SJSA1 (cell line): ENCODE results near the gene LCE1F. TPM values are rescaled to one million over a fixed set of nuclear protein-coding genes. Genes with fewer than 3 reads are reported as not detected.

ENCODE experiments used
- DNase-seq, 2 experiments: peaks; one replicate each; pipeline ENCODE4 v3.0.0-alpha.2; 2015 to 2020; ENCODE audit warnings: low spot score in 2 of 2, low read depth in 1 of 2
- H3K27ac ChIP-seq: fragments of 250-450 bp; sonication (Bioruptor Pico); 2 replicates; pipeline ENCODE4 v1.5.1; 2020; ENCODE audit warnings: mild to moderate bottlenecking, moderate library complexity
- H3K27me3 ChIP-seq: fragments of 250-450 bp; sonication (Bioruptor Pico); replicated peaks from 2 replicates; pipeline ENCODE4 v1.5.1; 2020; ENCODE audit warnings: mild to moderate bottlenecking, moderate library complexity
- H3K36me3 ChIP-seq: fragments of 250-450 bp; sonication (Bioruptor Pico); 2 replicates; pipeline ENCODE4 v1.5.1; 2020; ENCODE audit warnings: mild to moderate bottlenecking
- H3K4me1 ChIP-seq: fragments of 250-450 bp; sonication (Bioruptor Pico); replicated peaks from 2 replicates; pipeline ENCODE4 v1.6.1; 2021; ENCODE audit warnings: mild to moderate bottlenecking
- H3K4me3 ChIP-seq: fragments of 250-450 bp; sonication (Bioruptor Pico); 2 replicates; pipeline ENCODE4 v1.5.1; 2020; ENCODE audit warnings: mild to moderate bottlenecking
- H3K9me3 ChIP-seq: fragments of 250-450 bp; sonication (Bioruptor Pico); replicated peaks from 2 replicates; pipeline ENCODE4 v1.5.1; 2020; ENCODE audit warnings: mild to moderate bottlenecking
- total RNA-seq: library from RNA; depleted of rRNA; stranded (reverse); fragments of >200 nt; shearing (Covaris generic); gene quantifications from 2 replicates; pipeline ENCODE4 v1.2.3, GENCODE V29; 2014; rRNA removed

The LCE1F gene
- total RNA-seq, 1 experiment from 2014 or later, result not detected

- no peak overlapping the region for H3K27ac ChIP-seq
- H3K27me3 ChIP-seq, result no peaks in the 10 kb centered on the region
- H3K36me3 ChIP-seq, result no peaks in the 10 kb centered on the region
- no peak overlapping the region for H3K4me3 ChIP-seq
- no peaks in the 10 kb centered on the region for H3K9me3 ChIP-seq
- no peaks in the 10 kb centered on the region for H3K4me1 ChIP-seq
- DNase-seq, result no peak
Observed at GRCh38 chr1:152801333-152801732, 26.4 kb downstream of the LCE1F start.

GRCh38 chr1:152806576-152806975, 31.6 kb downstream of the LCE1F start, which contains the start of gene LCE1C:
Gene LCE1C, minus strand, starts transcription at chr1:152806651. Its CDS starts 1,173 bp downstream, at chr1:152805478.
- no peaks in the 10 kb centered on the region for H3K4me1 ChIP-seq
- H3K27ac ChIP-seq, result no peak within 1 kb of the TSS
- no peaks in the 10 kb centered on the region; the same call in 1 of the 2 replicates for H3K27me3 ChIP-seq
- H3K4me3 ChIP-seq, result no peak within 1 kb of the TSS
- no peaks in the 10 kb centered on the region for H3K36me3 ChIP-seq
- DNase-seq, result no peak
- H3K9me3 ChIP-seq, result no peaks in the 10 kb centered on the region

GRCh38 chr1:152811050-152811449, 36.1 kb downstream of the LCE1F start:
- Histone ChIP-seq H3K4me1 (no peaks in the 10 kb centered on the region), H3K4me3 (no peak overlapping the region), H3K36me3 (no peaks in the 10 kb centered on the region), H3K27ac (no peak overlapping the region), H3K27me3 (peaks cover 3% of the 10 kb centered on the region; the same call in 1 of the 2 replicates), H3K9me3 (no peaks in the 10 kb centered on the region)
- DNase-seq, result no peak

- no peaks in the 10 kb centered on the region for H3K9me3 ChIP-seq
Observed at GRCh38 chr1:152811671-152812070, 36.7 kb downstream of the LCE1F start, which contains the start of gene LCE1B. Gene LCE1B, plus strand, starts transcription at chr1:152811971. Its CDS starts 476 bp downstream, at chr1:152812447.

GRCh38 chr1:152817309-152817708, 42.4 kb downstream of the LCE1F start:
- Histone ChIP-seq H3K9me3 (no peaks in the 10 kb centered on the region), H3K4me1 (no peaks in the 10 kb centered on the region), H3K27me3 (0 out of 2 replicates have a peak, but pooled peaks cover 3% of the 10 kb centered on the region), H3K27ac (no peak overlapping the region), H3K4me3 (no peak overlapping the region), H3K36me3 (no peaks in the 10 kb centered on the region)
- no peak for DNase-seq

More at GRCh38 chr1:152811671-152812070, 36.7 kb downstream of the LCE1F start, which contains the start of gene LCE1B:
- H3K36me3 ChIP-seq, result no peaks in the 10 kb centered on the region
- no peaks in the 10 kb centered on the region for H3K4me1 ChIP-seq
- H3K27me3 ChIP-seq, result peaks cover 3% of the 10 kb centered on the region; the same call in 1 of the 2 replicates
- H3K27ac ChIP-seq, result no peak within 1 kb of the TSS
- no peak for DNase-seq
- no peak within 1 kb of the TSS for H3K4me3 ChIP-seq

GRCh38 chr1:152823294-152823693, 48.4 kb downstream of the LCE1F start:
- Histone ChIP-seq H3K9me3 (no peaks in the 10 kb centered on the region), H3K4me3 (no peak overlapping the region), H3K27me3 (peaks cover 3% of the 10 kb centered on the region), H3K4me1 (no peaks in the 10 kb centered on the region), H3K27ac (no peak overlapping the region), H3K36me3 (no peaks in the 10 kb centered on the region)
- DNase-seq, result peak in 1 of 2 experiments; percentile 18

- no peaks in the 10 kb centered on the region for H3K9me3 ChIP-seq
- no peak for DNase-seq
- H3K36me3 ChIP-seq, result no peaks in the 10 kb centered on the region
- H3K27me3 ChIP-seq, result peaks cover 3% of the 10 kb centered on the region
- H3K4me1 ChIP-seq, result no peaks in the 10 kb centered on the region
- no peak overlapping the region for H3K4me3 ChIP-seq
- H3K27ac ChIP-seq, result no peak overlapping the region
Observed at GRCh38 chr1:152824964-152825363, 50.0 kb downstream of the LCE1F start.

Other genes with a start within 250 kb of the LCE1F start
- gene LCE3E, start 208.4 kb upstream of the LCE1F start, total RNA-seq, result not detected in 2 replicates
- not detected in 2 replicates for gene LCE3D, start 194.6 kb upstream of the LCE1F start, total RNA-seq
- not detected in 2 replicates for gene LCE3C, start 174.9 kb upstream of the LCE1F start, total RNA-seq
- gene LCE3B, start 161.3 kb upstream of the LCE1F start, total RNA-seq, result not detected in 2 replicates
- not detected in 2 replicates for gene LCE3A, start 152.0 kb upstream of the LCE1F start, total RNA-seq
- not detected in 2 replicates for gene LCE2D, start 111.8 kb upstream of the LCE1F start, total RNA-seq
- gene LCE2C, start 99.9 kb upstream of the LCE1F start, total RNA-seq, result not detected in 2 replicates
- gene LCE2B, start 89.0 kb upstream of the LCE1F start, total RNA-seq, result not detected in 2 replicates
- gene LCE2A, start 76.8 kb upstream of the LCE1F start, total RNA-seq, result not detected in 2 replicates
- gene LCE4A, start 67.0 kb upstream of the LCE1F start, total RNA-seq, result not detected in 2 replicates
- not detected in 2 replicates for gene KPRP, start 17.1 kb upstream of the LCE1F start, total RNA-seq
- gene LCE1E, start 11.1 kb downstream of the LCE1F start, total RNA-seq, result not detected in 2 replicates
- gene LCE1D, start 21.6 kb downstream of the LCE1F start, total RNA-seq, result not detected in 2 replicates
- gene LCE1C, start 31.5 kb downstream of the LCE1F start, total RNA-seq, result not detected in 2 replicates
- not detected in 2 replicates for gene LCE1B, start 36.8 kb downstream of the LCE1F start, total RNA-seq
- not detected in 2 replicates for gene LCE1A, start 52.3 kb downstream of the LCE1F start, total RNA-seq
- gene LCE6A, start 67.7 kb downstream of the LCE1F start, total RNA-seq, result not detected in 2 replicates
- not detected in 2 replicates for gene LCE7A, start 84.9 kb downstream of the LCE1F start, total RNA-seq
- not detected in 2 replicates for gene SMCP, start 103.2 kb downstream of the LCE1F start, total RNA-seq
- not detected in 2 replicates for gene IVL, start 133.4 kb downstream of the LCE1F start, total RNA-seq
- gene SPRR5, start 172.1 kb downstream of the LCE1F start, total RNA-seq, result not detected in 2 replicates
- gene SPRR4, start 195.5 kb downstream of the LCE1F start, total RNA-seq, result not detected in 2 replicates
- gene SPRR1A, start 208.9 kb downstream of the LCE1F start, total RNA-seq, result not detected in 2 replicates
- not detected in 2 replicates for gene SPRR3, start 226.6 kb downstream of the LCE1F start, total RNA-seq